HUES64 (cell line): ENCODE results near the gene CCDC127.
"Not testable (repeated sequence)": the region's sequence is repeated elsewhere in the genome, so short reads cannot be mapped to it uniquely, and the experiment has no call there.

Experiments used
- H3K27ac ChIP-seq: 2 replicates; pipeline ENCODE4 v1.7.0; 2013; ENCODE audit warnings: low read depth, low read length, inconsistent platforms
- H3K27me3 ChIP-seq: 2 replicates; pipeline ENCODE4 v1.6.1; 2013; ENCODE audit warnings: mild to moderate bottlenecking, low read length; ENCODE audit not compliant: insufficient read depth
- H3K36me3 ChIP-seq: 2 replicates; pipeline ENCODE4 v1.6.1; 2013; ENCODE audit warnings: mild to moderate bottlenecking, low read length; ENCODE audit not compliant: insufficient read depth
- H3K4me1 ChIP-seq: 2 replicates; pipeline ENCODE4 v1.6.1; 2013; ENCODE audit warnings: mild to moderate bottlenecking, low read length, moderate library complexity; ENCODE audit not compliant: insufficient read depth
- H3K4me3 ChIP-seq: 2 replicates; pipeline ENCODE4 v1.5.1; 2013; ENCODE audit warnings: mild to moderate bottlenecking, low read length, moderate library complexity
- H3K9ac ChIP-seq: 2 replicates; pipeline ENCODE4 v1.6.1; 2013; ENCODE audit warnings: mild to moderate bottlenecking, low read depth, low read length
- H3K9me3 ChIP-seq: 2 replicates; pipeline ENCODE4 v1.6.1; 2013; ENCODE audit warnings: low read depth, low read length; ENCODE audit not compliant: insufficient read depth
- WGBS: fragments of 150-250, 120-280 bp; methylation state at CpG from one replicate; pipeline ENCODE4 v1.1.7; 2013; ENCODE audit warnings: missing lambda C conversion rate; 5-methylcytosine and 5-hydroxymethylcytosine counted together

The CCDC127 gene

DNA sequence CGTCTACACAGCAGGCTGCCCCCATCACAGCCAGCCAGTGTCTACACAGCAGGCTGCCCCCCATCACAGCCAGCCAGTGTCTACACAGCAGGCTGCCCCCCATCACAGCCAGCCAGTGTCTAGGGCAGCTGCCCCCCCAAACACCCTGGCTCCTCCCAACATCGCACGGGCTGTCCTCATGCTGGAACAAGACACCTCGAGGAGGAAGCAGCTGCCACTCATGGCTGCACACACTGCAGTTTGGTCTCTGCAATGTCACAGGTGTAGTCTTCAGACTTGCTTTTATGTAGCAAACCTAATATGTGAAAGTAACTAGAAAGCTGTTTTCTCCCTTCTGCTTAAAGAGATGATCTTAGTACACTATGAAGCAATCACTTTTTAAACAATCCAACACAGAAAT is 17.0 kb downstream of the CCDC127 start:
- Histone ChIP-seq H3K27me3 (no peaks in the 10 kb centered on the region), H3K9ac (no peak overlapping the region), H3K4me1 (no peaks in the 10 kb centered on the region; the same call in 1 of the 2 replicates), H3K4me3 (no peak overlapping the region), H3K9me3 (no peaks in the 10 kb centered on the region), H3K27ac (no peak overlapping the region), H3K36me3 (peaks cover 27% of the 10 kb centered on the region)
- WGBS = 73% methylated on average over 4 of the region's 4 CpGs

DNA sequence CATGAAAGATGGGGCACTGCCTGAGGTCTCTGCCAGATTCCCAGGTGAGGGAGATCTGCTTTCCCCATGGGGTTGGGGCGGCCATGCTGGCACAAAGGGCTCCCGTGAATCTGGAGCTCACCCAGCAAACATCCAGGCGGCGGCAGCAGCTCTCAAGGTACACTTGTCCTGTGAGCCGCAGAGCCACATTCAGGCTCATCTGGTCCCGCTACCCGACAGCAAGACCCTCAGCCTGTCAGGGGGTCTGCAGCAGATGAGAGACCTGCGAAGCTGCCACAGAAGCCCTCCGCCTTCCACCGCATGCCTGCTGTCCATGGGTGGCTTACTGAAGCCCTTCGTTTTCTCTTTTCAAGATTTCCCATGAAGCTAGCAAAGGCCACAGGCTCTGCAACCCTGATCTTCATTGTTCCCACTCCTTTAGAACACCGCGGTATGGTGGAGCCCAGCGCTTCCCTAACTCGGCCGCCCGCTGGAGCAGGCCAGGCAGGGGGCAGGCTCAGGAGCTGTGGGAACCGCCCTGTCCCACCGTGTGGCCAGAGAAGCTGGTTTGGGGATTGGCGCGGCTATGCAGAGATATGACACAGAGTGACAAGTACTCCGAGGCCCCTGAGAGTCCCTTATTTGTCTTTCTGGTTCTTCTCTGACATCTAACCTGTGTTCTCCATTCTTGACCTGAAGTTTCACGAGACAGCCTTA is 17.9 kb downstream of the CCDC127 start:
- H3K36me3 ChIP-seq = peaks cover 20% of the 10 kb centered on the region
- H3K27me3 ChIP-seq = no peaks in the 10 kb centered on the region
- H3K4me3 ChIP-seq = no peak overlapping the region
- no peaks in the 10 kb centered on the region for H3K9me3 ChIP-seq
- H3K27ac ChIP-seq = no peak overlapping the region
- H3K4me1 ChIP-seq = no peaks in the 10 kb centered on the region; the same call in 1 of the 2 replicates
- 85% methylated on average over 23 of the region's 23 CpGs for WGBS
- H3K9ac ChIP-seq = no peak overlapping the region

DNA sequence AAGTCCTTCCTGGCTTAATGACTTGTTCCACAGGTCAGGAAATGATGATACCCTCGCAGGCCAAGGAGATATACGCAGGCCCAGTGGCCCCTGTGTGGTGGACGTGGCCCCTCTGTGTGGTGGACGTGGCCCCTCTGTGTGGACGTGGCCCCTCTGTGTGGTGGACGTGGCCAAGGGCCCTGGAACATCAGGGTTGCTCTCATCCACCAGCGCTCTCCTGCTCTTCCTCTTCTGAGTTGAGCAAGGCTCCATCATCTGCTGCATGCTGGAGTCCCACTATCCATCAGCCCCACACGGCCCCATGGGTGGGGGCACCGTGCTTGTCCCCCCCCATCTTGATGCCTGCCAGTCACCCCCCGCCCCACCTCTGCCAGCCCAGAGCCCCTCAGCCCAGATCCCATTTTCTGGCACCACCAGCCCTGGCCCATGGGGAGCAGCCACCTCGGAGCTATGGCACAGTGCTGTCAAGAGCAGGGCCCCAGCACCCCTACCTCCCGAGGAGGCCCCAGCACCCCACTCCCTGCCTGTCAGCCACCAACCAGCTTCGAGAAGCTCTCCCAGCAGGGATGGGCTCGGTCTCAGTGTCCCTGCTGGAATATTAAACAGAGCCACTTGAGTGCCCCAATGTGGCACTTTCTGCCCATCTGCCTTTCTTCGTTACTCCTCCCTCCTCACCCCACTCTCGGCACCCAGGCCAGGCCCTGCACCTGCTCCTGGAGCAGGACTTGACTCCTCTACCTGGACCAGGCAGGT is 18.6 kb downstream of the CCDC127 start:
- Histone ChIP-seq H3K27me3 (no peaks in the 10 kb centered on the region), H3K36me3 (peaks cover 12% of the 10 kb centered on the region), H3K27ac (no peak overlapping the region), H3K4me1 (no peaks in the 10 kb centered on the region; the same call in 1 of the 2 replicates), H3K9ac (no peak overlapping the region), H3K9me3 (no peaks in the 10 kb centered on the region), H3K4me3 (no peak overlapping the region)
- 94% methylated on average over 16 of the region's 16 CpGs for WGBS

DNA sequence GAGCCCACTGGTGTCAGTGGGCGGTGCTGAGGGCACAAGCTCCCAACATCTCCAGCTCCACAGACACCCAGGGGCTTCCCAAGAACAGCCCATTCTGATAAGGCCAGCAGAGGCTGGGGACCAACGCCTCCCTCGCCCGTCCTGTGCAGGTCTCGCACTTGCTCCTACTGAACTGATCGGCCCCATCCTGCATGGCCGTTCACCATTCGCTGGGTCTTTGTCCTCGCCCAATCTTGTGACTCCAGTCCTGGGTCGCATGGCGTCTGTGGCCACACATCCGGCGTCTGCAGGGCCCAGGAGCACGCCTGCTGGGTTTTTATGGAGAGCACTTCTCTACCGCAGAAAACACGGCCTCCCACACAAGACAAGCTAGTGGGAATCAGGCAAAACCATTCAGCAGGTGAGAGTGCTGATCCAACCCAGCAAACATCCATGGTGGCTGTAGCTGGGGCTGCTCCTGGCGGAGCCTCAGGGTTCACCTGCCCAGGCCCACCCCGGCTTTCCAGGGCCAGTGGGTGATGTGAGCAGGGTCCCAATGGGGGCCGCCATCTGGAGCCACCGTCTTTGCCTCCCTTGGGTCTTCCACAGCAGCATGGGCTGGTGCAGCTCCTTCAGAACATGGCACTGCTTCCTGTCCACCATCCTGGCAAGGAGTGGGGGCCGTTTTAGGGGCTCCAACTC is 19.3 kb downstream of the CCDC127 start:
- no peak overlapping the region for H3K27ac ChIP-seq
- no peak overlapping the region for H3K9ac ChIP-seq
- peaks cover 6% of the 10 kb centered on the region; the same call in 1 of the 2 replicates for H3K36me3 ChIP-seq
- H3K27me3 ChIP-seq = no peaks in the 10 kb centered on the region
- no peak overlapping the region for H3K4me3 ChIP-seq
- no peaks in the 10 kb centered on the region for H3K9me3 ChIP-seq
- WGBS = 96% methylated on average over 21 of the region's 21 CpGs
- no peaks in the 10 kb centered on the region; the same call in 1 of the 2 replicates for H3K4me1 ChIP-seq

DNA sequence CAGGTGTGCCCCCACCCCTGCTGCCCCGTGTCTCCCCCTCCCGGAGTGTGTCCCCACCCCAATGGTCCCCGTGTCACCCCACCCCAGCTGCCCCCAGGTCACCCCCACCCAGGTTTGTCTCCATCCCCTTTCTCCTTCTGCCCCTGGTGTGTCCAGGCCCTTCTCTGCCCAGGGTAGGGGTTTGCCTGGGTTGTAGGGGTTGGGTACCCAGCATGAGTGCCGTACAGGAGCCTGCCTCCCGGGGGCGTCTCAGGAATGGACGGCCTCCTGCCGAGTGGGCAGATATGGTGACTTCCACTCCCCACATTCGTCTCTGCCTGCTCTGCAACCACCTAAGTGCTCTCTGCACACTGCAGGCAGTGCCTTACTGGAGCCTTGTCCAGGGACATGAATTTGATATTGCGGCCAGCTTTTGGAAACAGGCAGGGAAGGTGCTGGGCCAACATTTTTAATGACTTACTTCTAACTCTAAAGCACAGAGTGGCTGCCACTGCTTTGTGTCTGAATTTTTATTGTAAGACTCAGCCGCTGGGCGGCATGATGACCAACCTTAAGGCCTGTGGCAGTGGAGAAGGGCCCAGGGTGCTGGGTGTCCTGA is 20.0 kb downstream of the CCDC127 start:
- no peak overlapping the region for H3K27ac ChIP-seq
- WGBS = 94% methylated on average over 12 of the region's 12 CpGs
- H3K4me3 ChIP-seq = no peak overlapping the region
- no peaks in the 10 kb centered on the region for H3K9me3 ChIP-seq
- no peak overlapping the region for H3K9ac ChIP-seq
- no peaks in the 10 kb centered on the region for H3K36me3 ChIP-seq
- no peaks in the 10 kb centered on the region; the same call in 1 of the 2 replicates for H3K4me1 ChIP-seq
- H3K27me3 ChIP-seq = no peaks in the 10 kb centered on the region

DNA sequence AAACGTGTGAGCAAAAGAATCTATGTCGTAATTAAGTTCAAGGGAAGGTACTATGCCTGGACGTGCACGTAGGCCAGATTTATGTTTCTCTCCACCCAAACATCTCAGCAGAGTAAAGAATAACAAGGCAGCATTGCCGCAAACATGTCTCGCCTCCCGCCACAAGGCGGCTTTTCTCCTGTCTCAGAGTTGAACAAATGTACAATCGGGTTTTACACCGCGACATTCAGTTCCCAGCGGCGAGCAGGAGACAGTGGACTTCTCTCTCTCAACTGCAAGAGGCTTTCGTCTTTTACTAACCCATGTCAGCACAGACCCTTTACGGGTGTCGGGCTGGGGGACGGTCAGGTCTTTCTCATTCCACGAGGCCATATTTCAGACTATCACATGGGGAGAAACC is 20.9 kb downstream of the CCDC127 start:
- H3K27ac ChIP-seq, H3K27me3 ChIP-seq, H3K9me3 ChIP-seq, H3K4me3 ChIP-seq, H3K4me1 ChIP-seq, H3K9ac ChIP-seq, H3K36me3 ChIP-seq: not testable (repeated sequence)
- WGBS = 72% methylated on average over 16 of the region's 18 CpGs

DNA sequence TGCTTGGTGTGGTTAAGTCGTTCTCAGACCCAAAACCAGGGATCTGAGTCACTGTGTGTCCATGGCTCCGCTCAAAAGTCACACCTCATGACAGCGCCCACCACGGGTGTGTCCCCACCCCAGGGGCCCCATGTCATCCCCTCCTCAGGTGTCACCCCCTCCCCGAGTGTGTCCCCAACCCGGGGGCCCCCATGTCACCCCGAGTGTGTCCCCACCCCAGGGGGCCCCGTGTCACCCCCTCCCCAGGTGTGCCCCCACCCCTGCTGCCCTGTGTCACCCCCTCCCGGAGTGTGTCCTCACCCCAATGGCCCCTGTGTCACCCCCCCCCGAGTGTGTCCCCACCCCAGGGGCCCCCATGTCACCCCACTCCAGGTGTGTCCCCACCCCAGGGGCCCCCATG is 21.6 kb downstream of the CCDC127 start:
- Histone ChIP-seq H3K9ac (no peak overlapping the region), H3K27me3 (no peaks in the 10 kb centered on the region), H3K27ac (no peak overlapping the region), H3K4me1 (no peaks in the 10 kb centered on the region; the same call in 1 of the 2 replicates), H3K9me3 (no peaks in the 10 kb centered on the region), H3K4me3 (no peak overlapping the region), H3K36me3 (no peaks in the 10 kb centered on the region)
- 88% methylated on average over 9 of the region's 10 CpGs for WGBS

DNA sequence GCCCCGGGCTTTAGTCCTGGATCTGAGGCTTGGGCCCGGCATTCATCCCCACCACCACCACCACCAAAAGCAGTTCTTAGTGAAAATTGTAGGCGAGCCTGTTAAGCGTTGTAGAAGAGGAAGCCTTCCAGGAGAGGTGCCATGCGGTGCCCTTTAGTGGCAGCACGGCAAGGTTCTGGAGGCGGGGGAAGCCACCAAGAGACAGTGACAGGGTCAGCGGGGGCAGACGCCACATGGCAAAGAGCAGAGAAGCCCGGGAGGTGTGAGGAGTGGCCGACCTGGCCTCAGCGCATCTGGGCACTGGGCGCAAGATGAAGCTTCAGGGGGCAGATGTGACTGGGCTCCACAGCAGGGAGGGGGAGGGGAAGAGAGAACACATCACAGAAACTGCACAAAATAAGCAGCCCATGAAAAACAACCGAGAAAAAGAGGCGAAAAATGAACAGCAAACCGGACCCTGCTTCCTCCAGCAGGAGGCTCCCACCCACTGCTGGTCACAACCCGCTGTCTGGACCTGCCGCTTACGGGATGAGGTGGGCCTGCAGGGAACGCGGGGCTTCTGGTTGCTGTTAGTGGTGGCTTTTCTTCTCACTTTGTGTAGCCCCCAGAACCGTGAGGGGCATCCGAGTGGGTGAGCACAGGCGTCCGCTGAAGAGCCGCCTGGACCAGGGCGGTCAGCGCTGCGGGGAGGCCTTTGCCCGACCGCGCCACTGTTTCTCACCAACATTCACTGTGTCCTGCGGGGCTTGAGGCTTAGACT is 22.4 kb downstream of the CCDC127 start:
- Histone ChIP-seq H3K4me3 (no peak overlapping the region), H3K4me1 (no peaks in the 10 kb centered on the region), H3K36me3 (no peaks in the 10 kb centered on the region), H3K27me3 (no peaks in the 10 kb centered on the region), H3K9me3 (no peaks in the 10 kb centered on the region), H3K9ac (no peak overlapping the region), H3K27ac (no peak overlapping the region)
- 84% methylated on average over 33 of the region's 33 CpGs for WGBS

DNA sequence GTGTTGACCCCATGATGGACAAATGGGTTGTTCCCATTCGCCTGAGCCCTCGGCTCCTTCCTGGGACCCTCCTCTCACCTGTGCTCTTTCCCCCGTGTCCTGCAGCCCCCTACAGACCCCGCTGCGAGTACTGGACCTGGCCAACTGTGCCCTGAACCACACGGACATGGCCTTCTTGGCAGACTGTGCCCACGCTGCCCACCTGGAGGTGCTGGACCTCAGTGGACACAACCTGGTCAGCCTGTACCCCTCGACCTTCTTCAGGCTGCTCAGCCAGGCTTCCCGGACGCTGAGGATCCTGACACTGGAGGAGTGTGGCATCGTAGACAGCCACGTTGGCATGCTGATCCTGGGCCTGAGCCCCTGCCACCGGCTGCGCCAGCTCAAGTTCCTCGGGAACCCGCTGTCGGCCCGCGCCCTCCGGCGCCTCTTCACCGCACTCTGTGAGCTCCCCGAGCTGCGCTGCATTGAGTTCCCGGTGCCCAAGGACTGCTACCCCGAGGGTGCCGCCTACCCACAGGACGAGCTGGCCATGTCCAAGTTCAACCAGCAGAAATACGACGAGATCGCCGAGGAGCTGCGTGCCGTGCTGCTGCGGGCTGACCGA is 23.2 kb downstream of the CCDC127 start:
- H3K27me3 ChIP-seq = no peaks in the 10 kb centered on the region
- no peak overlapping the region for H3K27ac ChIP-seq
- no peak overlapping the region for H3K9ac ChIP-seq
- WGBS = 95% methylated on average over 36 of the region's 36 CpGs
- H3K4me1 ChIP-seq = no peaks in the 10 kb centered on the region
- H3K9me3 ChIP-seq = no peaks in the 10 kb centered on the region
- no peak overlapping the region for H3K4me3 ChIP-seq
- no peaks in the 10 kb centered on the region for H3K36me3 ChIP-seq

DNA sequence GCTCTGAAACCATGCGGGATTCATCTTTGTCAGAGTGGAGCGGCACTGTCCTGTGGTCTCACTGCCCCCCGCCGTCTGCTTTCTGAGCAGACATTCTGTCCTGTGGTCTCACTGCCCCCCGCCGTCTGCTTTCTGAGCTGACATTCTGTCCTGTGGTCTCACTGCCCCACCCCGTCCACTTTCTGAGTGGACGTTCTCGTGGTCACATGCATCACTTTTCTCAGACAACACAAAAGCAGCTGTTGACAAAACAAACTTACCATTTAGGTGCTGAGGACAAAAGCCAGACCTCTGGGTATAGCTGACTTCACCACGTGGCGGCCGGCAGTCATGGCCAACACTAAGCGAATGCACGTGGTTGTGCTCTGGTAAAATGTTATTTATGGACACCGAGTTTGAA is 23.9 kb downstream of the CCDC127 start:
- H3K9ac ChIP-seq = no peak overlapping the region
- H3K4me3 ChIP-seq = no peak overlapping the region
- H3K27ac ChIP-seq = no peak overlapping the region
- H3K9me3 ChIP-seq = no peaks in the 10 kb centered on the region
- no peaks in the 10 kb centered on the region for H3K36me3 ChIP-seq
- H3K27me3 ChIP-seq = no peaks in the 10 kb centered on the region
- WGBS = 89% methylated on average over 14 of the region's 15 CpGs
- H3K4me1 ChIP-seq = no peaks in the 10 kb centered on the region
